ENCODE measurements around the gene BICRAL.
"Not testable (repeated sequence)": the region's sequence is repeated elsewhere in the genome, so short reads cannot be mapped to it uniquely, and the experiment has no call there.

BICRAL gene

DNA sequence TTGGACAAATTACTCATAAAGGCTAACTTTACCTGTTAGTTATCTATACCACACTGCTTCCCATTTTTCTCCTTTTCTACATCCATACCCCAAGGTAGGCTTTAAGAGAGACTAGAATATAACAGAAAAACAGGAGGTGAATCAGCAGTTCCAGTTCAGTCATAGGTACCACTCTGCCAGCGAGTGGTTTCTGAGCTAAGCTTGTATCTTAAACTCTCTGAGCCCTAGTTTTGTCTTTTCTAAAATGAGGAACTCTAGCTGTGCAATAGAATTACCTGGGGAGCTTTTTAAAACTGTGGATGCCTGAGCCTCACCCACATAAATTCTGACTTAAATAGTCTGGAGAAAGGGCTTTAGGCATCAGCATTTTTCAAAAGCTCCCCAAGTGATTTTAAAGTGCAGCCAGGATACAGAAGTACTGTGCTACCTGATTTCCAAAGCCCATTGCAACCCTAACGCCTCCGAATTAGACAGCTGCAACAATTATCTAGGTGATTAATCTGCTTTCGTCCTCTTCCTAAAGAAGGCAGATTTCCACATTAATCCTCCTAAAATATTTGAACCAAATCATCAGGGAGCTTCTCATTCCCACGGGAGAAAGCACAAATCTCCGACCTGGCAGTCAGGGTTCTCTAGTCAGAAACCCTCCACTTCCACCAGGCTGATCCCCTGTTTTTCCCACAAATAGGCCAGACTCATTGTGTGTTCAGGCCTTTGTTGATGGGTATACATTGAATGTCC lies 60.2 kb downstream of the BICRAL start:
- no peak for DNase-seq (ENCODE audit: low read depth in 2 of 3, low spot score in 2 of 3)

DNA sequence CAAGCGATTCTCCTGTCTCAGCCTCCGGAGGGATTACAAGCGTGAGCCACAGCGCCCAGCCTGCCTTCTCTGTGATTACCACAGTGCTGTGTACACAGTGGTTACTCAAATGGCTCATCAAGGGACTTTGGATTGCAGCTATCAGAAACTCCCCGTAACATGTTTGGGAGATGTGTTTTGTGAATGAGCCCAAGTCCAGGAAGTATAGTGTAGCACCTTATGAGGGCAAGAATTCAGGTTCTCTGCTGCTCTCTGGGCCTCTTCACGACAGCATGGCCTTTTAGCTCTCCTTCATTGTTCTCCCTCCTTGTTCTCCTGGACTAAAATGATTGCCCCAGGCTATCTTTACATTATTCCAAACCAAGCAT lies 63.5 kb downstream of the BICRAL start:
- no peak for DNase-seq (ENCODE audit: low read depth in 2 of 3, low spot score in 2 of 3)

DNA sequence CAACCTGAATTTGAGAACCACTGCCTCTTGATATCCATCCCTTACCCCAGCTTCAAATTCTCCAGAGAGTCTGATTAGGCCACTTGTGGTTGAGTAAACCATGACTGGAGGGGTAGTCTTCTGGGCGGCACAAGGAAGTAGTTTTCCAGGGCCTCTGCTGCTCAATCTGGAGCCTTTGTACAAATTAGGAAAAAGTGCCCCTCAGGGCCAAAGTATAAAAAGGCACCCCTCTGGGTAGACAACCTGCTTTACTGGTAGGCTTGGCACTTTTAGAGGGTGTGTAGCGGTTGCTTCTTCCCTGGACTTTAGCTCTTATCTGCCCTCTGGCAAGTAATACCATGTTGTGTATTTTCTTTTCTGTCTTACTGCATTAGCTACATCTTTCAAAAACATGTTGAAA lies 64.7 kb downstream of the BICRAL start:
- DNase-seq (ENCODE audit: low read depth in 2 of 3, low spot score in 2 of 3), result no peak

DNA sequence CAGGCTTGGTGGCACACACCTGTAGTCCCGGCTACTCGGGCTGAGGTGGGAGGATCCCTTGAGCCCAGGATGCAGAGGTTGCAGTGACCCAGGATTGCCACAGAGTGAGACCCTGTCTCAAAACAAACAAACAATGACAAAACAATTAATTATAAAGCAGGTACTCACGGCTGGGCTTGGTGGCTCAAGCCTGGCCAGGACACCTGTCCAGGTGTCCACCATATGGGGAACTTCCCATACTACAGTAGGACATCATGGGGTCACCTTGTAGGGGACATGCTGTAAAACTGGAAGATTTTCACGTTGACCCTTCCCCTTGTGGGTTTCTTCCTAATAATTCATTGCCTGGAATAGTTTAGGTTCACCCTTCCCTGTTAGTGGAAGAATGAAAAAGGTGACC lies 66.8 kb downstream of the BICRAL start:
- DNase-seq (ENCODE audit: low read depth in 2 of 3, low spot score in 2 of 3), result no peak

DNA sequence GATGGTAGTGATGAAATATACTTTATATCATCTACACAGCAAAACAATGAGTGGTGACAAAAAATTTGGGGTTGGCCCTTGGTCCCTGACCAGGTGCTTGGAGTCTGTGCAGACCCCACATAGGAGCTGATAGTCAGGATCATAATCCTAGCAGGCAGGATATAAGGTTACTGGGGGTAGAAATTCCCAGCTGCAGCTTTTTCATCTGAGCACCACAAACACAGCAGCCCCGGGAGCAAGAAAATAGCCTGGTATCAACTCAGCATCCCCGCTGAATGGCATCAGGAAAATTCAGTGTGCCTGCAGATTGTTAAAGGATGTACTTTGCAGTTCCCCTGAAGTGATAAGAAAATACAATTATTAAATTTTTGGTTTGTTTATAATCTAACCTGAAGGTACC lies 69.7 kb downstream of the BICRAL start:
- no peak for DNase-seq (ENCODE audit: low read depth in 2 of 3, low spot score in 2 of 3)

DNA sequence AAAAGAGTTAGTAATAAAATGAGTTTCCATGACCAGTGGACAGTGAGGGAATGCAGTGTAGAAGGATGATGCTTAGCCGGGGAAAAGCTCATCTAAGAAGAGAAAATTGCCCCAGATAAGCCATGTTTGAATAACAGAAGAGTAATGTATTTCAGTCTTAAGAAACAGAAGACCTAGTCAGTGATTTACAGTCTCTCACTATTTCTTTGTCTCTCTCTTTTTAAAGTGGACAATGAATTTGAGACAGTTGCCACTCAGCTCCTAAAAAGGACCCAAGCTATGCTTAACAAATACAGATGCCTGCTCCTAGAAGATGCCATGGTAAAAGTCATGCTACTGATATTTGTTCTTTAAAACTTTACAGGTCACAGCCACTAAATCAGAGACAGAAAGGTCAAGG lies 78.2 kb downstream of the BICRAL start:
- DNase-seq (ENCODE audit: low read depth in 2 of 3, low spot score in 2 of 3), result no peak

DNA sequence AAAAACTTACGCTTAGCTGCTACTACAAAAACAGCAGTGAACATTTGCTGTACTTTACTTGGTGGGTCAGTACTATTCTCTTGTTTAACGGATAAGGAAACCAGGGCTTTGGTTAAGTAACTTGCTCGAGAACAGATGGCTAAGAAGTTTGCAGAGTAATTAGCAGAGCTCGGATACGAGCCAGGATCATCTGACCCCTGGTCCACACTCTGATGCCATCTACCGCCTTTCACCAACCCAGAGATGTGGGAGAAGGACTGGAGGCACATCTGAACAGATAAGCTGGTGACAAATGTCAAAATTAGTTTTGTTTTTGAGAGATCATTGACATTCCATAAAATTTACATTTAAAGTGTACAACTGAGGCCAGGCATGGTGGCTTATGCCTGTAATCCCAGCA lies 78.6 kb downstream of the BICRAL start:
- no peak for DNase-seq (ENCODE audit: low read depth in 2 of 3, low spot score in 2 of 3)

DNA sequence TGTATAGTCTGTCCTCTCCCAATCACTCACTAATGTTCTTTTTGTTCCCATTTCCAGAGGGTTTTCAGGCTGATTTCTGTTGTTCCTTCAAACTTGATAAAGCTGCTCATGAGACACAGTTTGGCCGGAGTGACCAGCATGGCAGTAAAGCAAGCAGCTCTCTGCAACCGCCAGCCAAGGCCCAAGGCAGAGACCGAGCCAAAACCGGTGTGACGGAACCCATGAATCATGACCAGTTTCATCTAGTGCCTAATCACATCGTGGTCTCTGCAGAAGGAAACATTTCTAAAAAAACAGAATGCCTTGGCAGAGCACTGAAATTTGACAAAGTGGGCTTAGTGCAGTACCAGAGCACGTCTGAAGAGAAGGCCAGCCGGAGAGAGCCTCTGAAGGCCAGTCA lies 82.8 kb downstream of the BICRAL start:
- DNase-seq (ENCODE audit: low read depth in 2 of 3, low spot score in 2 of 3), result no peak

DNA sequence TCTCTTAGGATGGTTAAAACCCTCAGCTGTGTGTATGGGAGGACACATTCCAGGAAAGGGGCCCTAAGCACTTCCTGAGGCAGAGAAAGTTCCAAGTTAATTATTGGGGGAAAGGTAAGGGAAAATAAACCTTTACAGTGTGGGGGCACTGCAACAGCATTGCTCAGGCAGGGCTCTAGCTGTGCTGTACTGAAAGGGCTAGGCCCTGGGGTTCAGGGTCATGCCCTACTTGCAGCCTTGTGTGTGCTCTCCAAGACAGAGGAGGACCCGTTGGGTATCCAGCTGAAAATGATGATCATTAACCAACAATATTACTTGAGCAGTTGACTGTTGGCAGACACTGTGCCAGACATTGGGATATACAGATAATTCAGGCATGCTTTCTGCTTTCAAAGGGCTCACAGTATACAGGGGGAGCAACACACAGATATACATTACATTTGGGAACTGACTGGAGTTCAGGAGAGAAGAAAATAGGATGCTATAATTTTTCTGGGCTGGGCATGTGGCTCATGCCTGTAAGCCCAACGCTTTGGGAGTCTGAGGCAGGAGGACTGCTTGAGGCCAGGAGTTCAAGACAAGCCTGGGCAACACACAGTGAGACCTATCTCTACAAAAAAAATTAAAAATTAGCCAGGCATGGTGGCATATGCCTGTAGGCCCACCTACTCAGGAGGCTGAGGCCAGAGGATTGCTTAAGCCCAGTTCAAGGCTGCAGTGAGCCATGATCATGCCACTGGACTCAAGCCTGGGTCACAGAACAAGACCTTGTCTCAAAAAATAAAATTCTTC lies 88.5 kb downstream of the BICRAL start:
- no peak for DNase-seq (ENCODE audit: low read depth in 2 of 3, low spot score in 2 of 3)

DNA sequence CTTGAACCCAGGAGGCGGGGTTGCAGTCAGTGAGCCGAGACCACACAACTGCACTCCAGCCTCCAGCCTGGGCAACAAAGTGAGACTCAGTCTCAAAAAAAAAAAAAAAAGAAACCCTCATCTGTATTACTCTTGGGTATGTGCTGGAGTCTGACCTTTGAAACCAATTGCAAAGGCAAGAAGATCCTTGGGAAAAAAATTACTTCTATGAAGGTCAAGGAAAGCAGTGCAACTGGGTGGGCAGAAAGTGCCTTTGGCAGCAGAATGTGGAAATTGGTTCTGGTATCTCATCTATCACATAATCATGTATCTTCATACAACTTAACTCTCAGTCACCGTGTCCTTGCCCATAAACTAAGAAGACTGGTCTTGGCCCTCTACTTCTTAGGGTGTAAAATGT lies 89.9 kb downstream of the BICRAL start:
- DNase-seq (ENCODE audit: low read depth in 2 of 3, low spot score in 2 of 3), result no peak

DNA sequence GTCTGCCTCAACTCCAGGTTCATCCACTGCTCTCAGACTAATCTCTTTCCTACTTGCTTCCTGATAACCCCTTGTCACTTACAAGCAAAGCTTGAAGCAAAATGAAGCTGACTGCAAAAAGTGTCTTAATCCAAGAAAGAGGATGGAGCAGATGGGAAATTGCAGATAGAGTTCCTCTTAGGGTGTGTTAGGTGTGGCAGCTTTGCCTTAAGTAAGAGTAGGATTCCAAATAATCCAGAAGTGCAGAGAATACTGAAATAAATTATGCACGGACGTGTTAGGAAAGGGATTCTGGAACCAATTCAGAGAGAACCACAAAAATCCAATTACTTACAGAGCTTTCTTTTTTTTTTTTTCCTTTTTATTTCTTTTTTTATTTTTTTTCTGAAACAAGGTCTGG lies 91.5 kb downstream of the BICRAL start:
- DNase-seq (ENCODE audit: low read depth in 2 of 3, low spot score in 2 of 3), result no peak

DNA sequence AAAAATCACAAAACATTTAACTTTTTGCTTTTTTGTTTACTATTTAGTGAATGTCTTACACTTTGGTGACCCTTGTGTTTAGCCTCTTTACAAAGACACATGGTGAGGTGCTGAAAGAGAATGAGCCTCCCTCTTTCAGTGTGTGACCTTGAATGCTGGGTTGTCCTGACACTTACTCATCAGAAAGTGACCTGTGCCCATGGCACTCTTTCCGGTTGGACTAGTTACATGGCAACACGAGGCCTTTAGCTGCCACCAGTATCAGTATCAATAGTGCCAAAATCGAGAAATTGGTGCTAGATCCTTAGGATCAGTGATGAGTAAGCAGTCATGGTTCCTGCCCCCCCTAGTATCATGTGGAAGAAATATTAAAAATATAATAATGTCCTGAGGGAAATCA lies 95.8 kb downstream of the BICRAL start:
- DNase-seq (ENCODE audit: low read depth in 2 of 3, low spot score in 2 of 3), result no peak

DNA sequence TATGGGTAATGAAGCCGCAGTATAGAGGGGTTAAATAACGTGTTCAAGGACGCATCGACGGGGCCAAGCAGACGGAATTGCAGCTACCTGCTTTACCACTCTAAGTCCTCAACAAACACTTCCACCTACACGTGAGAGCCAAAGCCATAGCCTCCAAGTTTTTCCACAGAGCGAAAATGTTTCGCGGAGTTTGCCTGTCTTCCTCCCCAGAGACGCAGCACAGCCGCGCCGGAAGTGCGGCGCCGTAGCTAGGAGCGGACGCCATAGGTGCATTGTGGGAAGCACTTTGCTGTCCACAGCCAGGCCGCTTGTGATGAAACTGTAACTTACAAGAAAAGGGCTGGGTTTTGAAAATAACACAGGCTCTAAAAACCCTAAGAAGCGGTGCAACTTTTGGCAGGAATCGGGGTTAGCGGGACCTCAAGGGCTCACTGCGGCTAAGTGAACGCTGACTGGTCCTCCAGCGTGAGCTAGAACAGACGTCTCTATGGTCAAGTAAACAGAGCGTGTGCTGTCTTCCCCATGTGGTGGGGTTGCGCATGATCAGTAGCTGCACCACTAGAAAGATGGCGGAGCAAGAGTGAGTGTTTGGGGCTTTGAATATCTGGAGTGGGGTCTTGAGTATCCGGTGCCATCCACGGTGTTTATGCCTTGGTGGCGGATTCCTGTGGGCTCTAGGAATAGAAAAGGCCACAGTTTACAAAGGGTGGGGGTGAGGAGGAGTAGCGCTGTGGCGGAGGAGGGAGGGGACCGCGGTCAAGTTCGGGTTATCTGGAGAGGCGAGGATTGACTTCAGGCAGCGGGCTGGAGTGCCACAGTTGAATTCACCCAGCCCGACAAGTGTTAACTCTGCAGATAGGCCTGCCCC lies 97.8 kb downstream of the BICRAL start, which contains the start of gene RPL7L1:
Gene RPL7L1 (plus strand): TSS at position 245 of the 868 bp plus-strand sequence. CDS start 295 bp downstream, at position 540.
- peak; percentile 62 to 67 (median 66) for DNase-seq (ENCODE audit: low read depth in 2 of 3, low spot score in 2 of 3)

DNA sequence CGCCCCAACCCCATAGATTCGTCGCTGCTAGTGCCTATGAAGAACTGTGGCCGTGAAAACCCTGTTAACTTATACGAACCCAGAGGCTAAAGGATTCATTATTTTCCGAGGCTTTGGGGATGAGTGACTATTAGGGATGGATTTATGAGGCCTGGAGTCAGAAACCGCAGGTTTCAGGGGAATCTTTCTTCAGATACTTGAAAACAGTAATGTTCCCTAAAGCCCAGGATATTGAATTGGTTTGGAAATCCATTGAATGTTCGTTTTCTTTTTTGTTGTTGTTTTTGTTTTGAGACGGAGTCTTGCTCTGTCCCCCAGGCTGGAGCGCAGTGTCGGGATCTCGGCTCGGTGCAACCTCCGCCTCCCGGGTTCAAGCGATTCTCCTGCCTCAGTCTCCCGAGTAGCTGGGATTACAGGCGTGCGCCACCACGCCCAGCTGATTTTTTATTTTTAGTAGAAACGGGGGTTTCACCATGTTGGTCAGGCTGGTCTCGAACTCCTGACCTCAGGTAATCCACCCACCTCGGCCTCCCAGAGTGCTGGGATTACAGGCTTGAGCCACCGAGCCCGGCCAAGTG lies 98.5 kb downstream of the BICRAL start:
- DNase-seq (ENCODE audit: low read depth in 2 of 3, low spot score in 2 of 3), result not testable (repeated sequence)

DNA sequence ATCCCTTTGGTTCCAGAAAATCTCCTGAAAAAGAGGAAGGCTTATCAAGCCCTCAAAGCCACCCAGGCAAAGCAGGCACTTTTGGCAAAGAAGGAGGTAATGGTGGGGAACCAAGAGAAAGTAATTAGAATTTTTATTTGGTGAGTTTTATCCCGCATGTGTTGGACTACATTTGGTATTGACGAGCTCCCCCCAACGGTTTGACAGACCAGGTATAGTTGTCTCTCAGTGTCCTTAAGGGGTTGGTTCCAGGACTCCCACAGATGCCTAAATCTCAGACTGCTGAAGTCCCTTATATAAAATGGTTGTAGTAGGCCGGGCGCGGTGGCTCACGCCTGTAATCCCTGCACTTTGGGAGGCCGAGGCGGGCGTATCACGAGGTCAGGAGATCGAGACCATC lies 99.0 kb downstream of the BICRAL start:
- DNase-seq (ENCODE audit: low read depth in 2 of 3, low spot score in 2 of 3), result not testable (repeated sequence)

DNA sequence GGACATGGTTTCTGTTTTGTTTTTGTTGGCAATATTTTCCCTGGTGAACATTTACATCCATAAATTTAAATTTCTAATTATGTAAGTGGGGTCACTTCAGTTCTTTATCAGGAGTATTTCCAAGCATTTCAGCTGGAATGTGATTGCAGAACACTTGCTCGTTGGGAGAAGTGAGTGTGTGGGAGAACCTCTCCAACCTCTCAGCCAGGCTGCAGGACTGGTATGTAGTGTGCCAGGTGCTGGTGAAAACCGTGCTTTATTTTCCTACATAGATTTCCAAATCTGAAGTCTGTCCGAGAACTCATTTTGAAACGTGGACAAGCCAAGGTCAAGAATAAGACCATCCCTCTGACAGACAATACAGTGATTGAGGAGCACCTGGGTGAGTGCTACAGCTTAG lies 103.8 kb downstream of the BICRAL start:
- no peak for DNase-seq (ENCODE audit: low read depth in 2 of 3, low spot score in 2 of 3)

DNA sequence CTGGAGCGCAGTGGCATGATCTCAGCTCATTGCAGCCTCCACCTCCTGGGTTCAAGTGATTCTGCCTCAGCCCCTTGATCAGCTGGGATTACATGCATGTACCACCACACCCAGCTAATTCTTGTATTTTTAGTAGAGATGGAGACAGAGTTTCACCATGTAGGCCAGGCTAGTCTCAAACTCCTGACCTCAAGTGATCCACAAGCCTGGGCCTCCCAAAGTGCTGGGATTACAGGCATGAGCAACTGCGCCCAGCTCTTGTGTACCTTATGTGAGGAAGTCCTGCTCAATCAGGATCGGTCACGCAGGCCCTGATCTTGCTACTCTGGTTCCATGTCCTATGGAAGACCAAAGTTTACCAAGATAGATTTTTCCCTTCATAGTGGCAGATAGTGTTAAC lies 106.3 kb downstream of the BICRAL start:
- not testable (repeated sequence) for DNase-seq (ENCODE audit: low read depth in 2 of 3, low spot score in 2 of 3)

DNA sequence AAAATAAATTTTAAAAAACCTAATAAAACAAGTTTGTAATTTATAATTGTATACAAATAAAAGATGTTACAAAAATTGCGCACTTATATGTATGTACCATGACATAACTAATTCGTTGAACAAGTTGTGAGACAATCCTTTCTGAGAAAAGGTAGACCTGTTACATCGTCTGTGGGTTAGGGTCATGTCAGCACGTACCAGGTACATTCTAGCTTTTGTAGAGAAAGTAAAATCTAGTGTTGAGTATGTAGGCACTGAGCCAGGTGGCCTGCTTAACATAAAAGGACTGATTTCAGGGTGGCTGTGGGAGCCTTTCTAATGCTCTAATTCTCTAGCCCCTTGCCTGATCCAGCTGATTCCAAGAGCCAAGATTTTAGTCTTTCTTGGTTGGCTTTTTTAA lies 108.0 kb downstream of the BICRAL start:
- no peak for DNase-seq (ENCODE audit: low read depth in 2 of 3, low spot score in 2 of 3)

DNA sequence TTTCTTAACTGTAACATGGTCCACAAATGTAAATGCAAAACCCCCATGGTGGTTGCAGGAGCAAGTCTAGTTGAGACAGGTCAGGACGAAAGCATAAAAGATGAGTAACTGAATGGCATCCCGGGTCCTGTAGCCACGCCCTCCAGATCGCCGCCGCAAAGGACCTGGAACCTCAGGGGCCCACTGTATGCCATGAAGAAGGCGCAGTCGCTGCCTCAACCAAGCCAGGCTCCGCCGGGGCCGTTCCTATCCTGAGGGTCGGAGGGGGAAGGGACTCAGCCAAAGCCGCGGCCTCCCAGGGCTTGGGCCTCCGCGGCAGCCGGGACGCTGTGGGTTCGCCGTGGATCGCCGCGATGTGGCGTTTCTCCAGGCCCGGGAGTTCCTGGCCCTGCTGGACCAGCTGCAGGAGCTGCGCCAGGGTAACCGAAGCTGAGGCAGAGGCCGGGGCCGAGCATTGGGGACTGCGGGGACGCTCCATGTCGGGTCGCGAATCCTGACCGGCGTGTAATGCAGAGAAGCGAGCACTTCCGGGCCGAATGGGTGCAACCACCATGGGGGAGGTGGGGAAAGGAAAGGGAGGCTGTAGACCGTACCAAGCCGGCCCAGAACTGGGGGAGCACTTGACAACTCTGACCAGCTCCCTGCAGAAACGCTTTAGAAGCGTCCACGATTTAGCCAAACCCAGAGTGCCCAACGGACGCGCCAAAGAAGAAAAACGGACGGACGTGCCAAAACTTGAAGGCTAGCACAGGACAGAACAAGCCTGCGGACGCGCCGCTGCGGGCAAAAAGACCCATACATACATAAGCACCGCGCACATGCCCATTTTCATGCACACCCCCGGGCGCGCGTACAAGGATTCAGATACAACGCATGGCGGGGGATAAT lies 108.7 kb downstream of the BICRAL start:
- peak; percentile 78 to 87 (median 82) for DNase-seq (ENCODE audit: low read depth in 2 of 3, low spot score in 2 of 3)

DNA sequence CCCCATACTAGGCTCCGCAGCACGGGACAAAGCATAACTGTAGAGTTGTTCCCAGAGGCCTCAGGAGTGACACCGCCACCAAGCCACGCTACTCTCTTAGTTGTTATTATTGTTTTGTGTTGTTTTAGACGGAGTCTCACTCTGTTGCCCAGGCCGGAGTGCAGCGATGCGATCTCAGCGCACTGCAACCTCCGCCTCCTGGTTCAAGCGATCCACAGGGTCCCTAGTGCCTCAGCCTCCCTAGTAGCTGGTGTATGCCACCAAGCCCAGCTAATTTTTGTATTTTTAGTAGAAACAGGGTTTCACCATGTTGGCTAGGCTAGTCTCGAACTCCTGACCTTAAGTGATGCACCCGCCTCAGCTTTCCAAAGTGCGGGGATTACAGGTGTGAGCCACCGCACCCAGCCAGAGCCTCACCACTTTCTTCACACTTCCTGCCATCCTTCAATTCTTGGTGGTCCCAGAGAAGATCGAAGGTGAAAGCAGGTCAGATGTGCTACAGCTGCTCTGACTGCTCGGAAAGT lies 109.4 kb downstream of the BICRAL start:
- no peak for DNase-seq (ENCODE audit: low read depth in 2 of 3, low spot score in 2 of 3)
